T follicular helper cell (primary cell): ENCODE data around the gene CLSTN1.
"Not testable (repeated sequence)": the region's sequence is repeated elsewhere in the genome, so short reads cannot be mapped to it uniquely, and the experiment has no call there.

Source experiments
- DNase-seq: peaks from one replicate; pipeline ENCODE4 v3.0.0-alpha.2; 2020; ENCODE audit warnings: low read depth

CLSTN1 gene

DNA sequence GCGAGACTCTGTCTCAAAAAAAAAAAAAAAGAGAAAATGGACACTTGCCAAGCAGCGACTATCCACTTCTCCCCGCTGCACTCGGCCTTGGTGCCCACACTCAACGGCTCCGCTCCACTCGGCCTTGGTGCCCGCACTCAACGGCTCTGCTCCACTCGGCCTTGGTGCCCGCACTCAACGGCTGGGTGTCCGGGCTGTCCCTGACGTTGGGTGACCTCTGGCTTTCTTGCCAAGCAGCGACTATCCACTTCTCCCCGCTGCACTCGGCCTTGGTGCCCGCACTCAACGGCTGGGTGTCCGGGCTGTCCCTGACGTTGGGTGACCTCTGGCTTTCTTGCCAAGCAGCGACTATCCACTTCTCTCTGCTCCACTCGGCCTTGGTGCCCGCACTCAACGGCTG lies 61.3 kb downstream of the CLSTN1 start:
- not testable (repeated sequence) for DNase-seq

DNA sequence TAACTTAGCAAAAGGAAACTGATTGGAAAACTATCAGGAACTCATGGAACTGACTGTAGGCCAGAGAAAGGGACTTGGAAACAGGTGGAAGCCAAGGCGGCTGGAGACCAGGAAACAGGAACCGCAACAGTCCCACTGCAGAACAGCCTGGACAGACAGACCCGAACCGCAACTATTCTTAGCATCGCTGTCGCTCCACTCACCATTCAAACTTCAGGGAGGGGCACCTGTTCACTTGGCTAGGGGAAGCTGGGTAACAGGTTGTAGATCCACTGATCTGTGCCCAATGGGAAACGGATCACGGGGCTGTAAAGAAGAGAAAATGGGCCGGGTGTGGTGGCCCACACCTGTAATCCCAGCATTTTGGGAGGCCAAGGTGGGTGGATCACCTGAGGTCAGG lies 61.9 kb downstream of the CLSTN1 start:
- DNase-seq: no peak

DNA sequence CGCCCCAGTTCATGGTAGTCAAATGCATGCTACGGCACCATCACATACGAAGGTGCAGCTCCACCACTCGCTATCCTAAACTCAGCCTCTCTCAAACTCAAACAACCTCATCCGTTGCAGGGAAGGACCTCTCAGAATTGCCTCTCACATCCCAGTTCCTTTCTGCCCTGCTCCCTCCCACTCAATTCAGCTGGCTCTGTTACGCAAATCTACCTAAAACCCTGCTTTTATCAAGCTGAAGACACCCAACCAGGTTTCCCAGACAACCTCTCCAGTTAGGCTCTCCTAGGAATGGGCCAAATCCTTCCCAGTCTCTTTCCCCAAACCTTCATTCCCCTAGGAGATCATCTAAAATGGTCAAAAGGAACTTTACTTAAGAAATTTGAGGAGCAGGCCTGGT lies 62.9 kb downstream of the CLSTN1 start:
- no peak for DNase-seq

- DNase-seq: no peak
These were observed 63.8 kb downstream of the CLSTN1 start for GRCh38 chr1:9759939-9760338.

GRCh38 chr1:9758559-9759121 lies 65.1 kb downstream of the CLSTN1 start:
- DNase-seq: no peak

GRCh38 chr1:9755441-9755995 lies 68.2 kb downstream of the CLSTN1 start:
- DNase-seq: no peak

GRCh38 chr1:9753121-9753531 lies 70.6 kb downstream of the CLSTN1 start:
- no peak for DNase-seq

DNA sequence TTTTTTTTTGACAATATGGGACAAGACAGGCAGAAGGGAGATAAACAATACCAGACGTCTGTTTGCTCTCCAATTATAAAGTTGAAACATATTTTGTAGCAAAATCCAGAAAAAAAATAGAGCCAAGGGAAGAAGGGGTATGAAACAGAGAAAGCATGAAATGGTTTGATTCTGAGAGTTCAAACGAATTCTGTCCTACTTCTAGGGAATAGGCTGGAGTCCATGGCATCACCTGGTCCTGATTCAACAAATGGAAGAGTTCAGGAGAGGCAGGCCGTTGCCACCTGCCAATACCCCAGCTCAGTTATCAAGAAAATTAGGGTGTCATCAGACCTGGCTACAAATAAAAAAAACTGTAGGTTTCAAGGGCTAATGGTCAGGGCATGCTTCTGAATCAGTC lies 71.8 kb downstream of the CLSTN1 start:
- DNase-seq: no peak

DNA sequence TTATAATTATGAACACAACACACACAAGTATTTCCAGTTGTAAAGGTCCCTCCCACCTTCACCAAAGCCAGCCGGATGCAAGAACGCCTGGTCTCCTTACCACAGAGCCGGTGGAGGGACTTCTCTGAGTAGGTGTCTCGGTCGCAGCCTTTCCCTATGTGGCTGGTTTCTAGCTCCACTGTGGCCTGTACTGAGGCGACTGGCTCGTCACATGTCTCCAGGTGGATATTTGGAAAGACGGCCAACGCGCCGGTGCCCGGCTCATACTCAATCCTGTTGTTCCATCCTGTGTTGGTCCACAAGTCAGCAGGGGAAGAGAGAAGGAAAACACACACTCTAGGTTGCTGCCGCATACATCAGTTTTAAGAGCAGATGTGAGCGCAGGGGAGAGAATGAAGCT lies 74.4 kb downstream of the CLSTN1 start:
- DNase-seq: no peak

DNA sequence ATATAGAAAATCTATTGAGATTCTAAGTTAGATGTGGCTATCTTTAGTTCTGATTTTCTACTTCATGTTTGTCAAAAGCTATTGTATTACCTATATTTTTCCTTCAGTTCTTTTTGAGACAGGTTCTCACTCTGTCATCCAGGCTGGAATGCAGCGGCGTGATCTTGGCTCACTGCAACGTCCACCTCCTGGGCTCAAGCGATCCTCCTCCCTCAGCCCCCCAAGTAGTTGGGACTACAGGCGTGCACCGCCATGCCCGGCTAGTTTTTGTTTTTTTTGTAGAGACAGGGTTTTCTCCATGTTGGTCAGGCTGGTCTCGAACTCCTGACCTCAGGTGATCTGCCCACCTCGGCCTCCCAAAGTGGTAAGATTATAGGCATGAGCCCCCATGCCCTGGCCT lies 75.4 kb downstream of the CLSTN1 start:
- not testable (repeated sequence) for DNase-seq

- DNase-seq: no peak
These were observed 77.1 kb downstream of the CLSTN1 start for GRCh38 chr1:9746651-9747050.

GRCh38 chr1:9746211-9746610 lies 77.6 kb downstream of the CLSTN1 start:
- no peak for DNase-seq

- no peak for DNase-seq
These were observed 79.5 kb downstream of the CLSTN1 start for GRCh38 chr1:9744106-9744799.

DNA sequence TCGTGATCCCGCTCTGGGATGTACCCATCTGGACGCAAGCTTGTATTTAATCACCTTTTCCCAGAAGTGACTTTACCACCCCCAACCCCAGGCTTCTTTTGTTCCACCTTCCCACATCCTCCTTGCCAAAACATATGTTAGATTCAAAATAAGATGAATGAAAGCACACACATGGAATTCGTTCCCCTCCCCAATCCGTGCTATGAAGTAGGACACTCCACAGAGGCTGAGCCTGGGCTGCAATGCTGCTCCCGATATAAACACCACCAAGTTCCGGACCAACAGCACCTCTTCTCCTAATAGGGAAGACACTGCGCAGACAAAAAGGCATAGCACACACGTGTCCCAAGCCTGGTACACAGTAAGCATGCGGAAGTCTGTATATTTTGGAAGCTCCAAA lies 86.1 kb downstream of the CLSTN1 start:
- DNase-seq: no peak

- no peak for DNase-seq
These were observed 86.7 kb downstream of the CLSTN1 start for GRCh38 chr1:9737057-9737456.

DNA sequence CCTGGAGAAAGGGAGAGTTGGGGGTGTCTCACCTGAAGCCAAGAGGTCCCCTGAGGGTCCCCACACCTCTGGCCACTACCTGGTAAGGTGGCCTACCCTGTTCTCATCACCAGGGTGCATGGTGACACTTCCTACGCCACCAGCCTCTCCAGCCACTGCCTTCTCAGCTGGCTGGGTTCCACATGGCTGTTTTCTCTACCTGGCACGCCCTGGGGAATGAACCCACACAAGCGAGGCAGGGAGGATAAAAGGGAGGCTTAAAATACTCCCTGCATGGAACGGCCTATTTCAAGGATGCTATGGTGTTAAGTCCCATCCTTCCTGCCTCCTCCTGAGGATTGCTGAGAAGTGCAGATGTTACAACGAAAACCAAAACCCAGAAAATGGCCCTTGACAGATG lies 87.5 kb downstream of the CLSTN1 start:
- no peak for DNase-seq

DNA sequence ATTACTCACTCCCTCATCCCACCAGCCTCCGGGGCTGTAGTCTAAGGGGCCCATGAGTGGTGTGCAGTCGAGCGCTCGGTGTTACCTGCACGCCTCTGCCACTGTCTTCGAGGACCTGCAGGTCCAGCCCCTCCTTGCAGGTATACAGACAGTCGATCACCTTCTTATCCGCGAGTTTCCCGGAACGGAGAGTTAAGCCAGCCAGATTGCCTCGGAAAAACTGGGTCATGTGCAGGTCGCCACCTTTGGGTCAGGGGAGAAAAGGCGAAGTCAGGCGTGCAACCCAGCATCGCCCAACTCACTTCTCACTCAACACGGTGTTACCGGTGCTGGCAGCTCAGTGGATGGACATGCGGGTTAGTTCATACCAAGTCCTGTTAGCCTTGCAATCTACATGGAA lies 88.0 kb downstream of the CLSTN1 start:
- no peak for DNase-seq

- no peak for DNase-seq
These were observed 90.5 kb downstream of the CLSTN1 start for GRCh38 chr1:9733160-9733789.

DNA sequence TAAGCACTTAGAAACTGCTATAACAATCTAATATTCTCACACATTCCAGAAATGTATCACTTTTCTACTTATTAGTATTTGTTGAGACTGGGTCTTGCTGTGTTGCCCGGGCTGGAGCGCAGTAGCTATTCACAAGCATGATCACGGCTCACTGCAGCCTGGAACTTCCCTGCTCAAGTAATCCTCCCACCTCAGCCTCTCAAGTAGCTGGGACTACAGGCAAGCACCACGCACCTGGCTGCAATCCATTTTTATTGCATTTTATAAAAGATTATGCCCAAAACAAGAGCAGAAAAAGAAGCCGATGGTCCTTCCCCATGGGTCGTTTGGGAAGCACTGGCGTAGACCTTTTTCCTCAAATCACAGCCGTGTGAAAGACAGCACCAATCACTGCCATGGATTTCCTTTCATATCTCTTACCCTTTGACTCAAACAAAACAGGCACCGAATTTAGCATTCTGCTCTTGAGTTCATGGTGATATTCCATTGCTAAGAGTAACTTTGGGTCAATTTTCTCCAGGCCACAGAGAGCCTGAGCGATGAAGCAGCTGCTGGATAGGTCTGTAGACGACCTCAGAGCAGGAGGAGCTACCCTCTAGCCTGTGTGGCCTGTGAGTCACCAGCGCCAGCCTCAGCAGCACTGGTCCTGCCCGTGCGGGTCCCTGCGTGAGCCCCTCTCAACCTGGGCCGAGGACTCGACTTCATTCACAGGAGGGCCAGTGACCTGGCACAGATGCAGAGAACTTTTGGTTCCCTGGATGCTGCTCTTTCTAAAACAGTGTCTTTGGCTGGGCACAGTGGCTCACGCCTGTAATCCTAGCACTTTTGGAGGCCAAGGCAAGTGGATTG lies 91.4 kb downstream of the CLSTN1 start:
- no peak for DNase-seq

DNA sequence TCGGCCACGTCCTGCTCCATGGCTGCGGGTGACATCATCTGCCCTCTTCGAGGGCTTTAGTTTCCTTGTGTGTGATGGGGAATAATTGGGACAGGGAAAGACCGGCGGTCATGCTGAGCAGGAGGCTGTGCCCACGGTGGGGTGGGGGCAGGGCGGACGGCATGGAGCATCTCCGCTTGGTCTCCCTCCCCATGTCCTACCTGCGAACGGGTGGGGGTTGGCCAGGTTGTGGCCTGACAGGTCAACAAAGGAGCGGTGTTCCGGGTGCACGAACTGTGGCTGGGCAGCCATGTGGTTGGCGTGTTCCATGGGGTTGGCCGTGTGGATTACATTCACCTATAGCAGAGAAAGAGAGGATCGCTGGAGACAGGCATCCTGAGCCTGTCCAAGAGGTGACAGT lies 92.2 kb downstream of the CLSTN1 start:
- no peak for DNase-seq

- DNase-seq: no peak
These were observed 92.7 kb downstream of the CLSTN1 start for GRCh38 chr1:9731051-9731537.
